Psoas muscle (tissue), 8 donors: Measurements from ENCODE around the gene MED22. TPM values are rescaled to one million over a fixed set of nuclear protein-coding genes. Genes with fewer than 3 reads are reported as not detected.
A peak's percentile ranks its signal among the peaks of the same experiment; 100 is the strongest.
"Not testable (repeated sequence)": the region's sequence is repeated elsewhere in the genome, so short reads cannot be mapped to it uniquely, and the experiment has no call there.

Experiments used
- ATAC-seq, 4 donors: fragments of 200-7000 bp; cut with Tn5 transposase; one replicate each; pipeline ENCODE4 v1.9.1; 2020; ENCODE audit warnings: moderate library complexity in 3 of 4, mild to moderate bottlenecking in 2 of 4
- DNase-seq, 2 donors: peaks; one replicate each; pipeline ENCODE4 v3.0.0-alpha.2; 2020
- H3K27ac ChIP-seq: fragments of 200-600 bp; one replicate; pipeline ENCODE4 v1.8.0; 2022
- H3K27me3 ChIP-seq, 3 donors: fragments of 200-600 bp in 1 of 3; one replicate each; pipeline versions ENCODE4 v1.6.1 to v1.8.0; 2013 to 2022; ENCODE audit warnings: low read length in 2 of 3, mild to moderate bottlenecking in 2 of 3, moderate library complexity in 1 of 3; ENCODE audit not compliant: insufficient read depth in 3 of 3
- H3K36me3 ChIP-seq, 2 donors: fragments of 200-600 bp in 1 of 2; one replicate each; pipeline versions ENCODE4 v1.6.1 to v1.8.0; 2013 to 2022; ENCODE audit warnings: low read depth in 1 of 2, mild to moderate bottlenecking in 1 of 2, moderate library complexity in 1 of 2; ENCODE audit not compliant: insufficient read depth in 1 of 2
- H3K4me1 ChIP-seq: fragments of 200-600 bp; one replicate; pipeline ENCODE4 v1.8.0; 2022
- H3K4me3 ChIP-seq: fragments of 200-600 bp; one replicate; pipeline ENCODE4 v1.8.0; 2022; ENCODE audit warnings: mild to moderate bottlenecking
- H3K9me3 ChIP-seq: fragments of 200-600 bp; one replicate; pipeline ENCODE4 v1.8.0; 2022
- WGBS, 3 donors: extraction: QIAGEN DNeasy Blood & Tissue Kit; methylation state at CpG; one replicate each; pipeline versions ENCODE4 v1.1.6 to v1.1.7; 2013; 5-methylcytosine and 5-hydroxymethylcytosine counted together
- intact Hi-C, 2 donors: fragments of 100-400 bp; cut with DNase I; formaldehyde crosslinking; loops; one replicate each; pipeline versions ENCODE4 v1.11.0 to v1.14.2; 2022
- polyA plus RNA-seq, 3 donors: library from polyadenylated mRNA; stranded (reverse); fragments of 200-250 nt; gene quantifications; one replicate each; pipeline ENCODE4 v1.2.3, GENCODE V29; 2013
- total RNA-seq, 4 donors: library from RNA; stranded (reverse); fragmentation: NEBNext Ultra II Directional in 2 of 4; extraction: Animal tissue kit (Norgen Biotek cat#: 25700) in 2 of 4; gene quantifications; one replicate each; pipeline versions ENCODE4 v1.2.1 to v1.2.4, GENCODE V29; 2021 to 2023
- TF ChIP-seq, protein P1 (sequence below): fragments of 200-600 bp; IDR thresholded peaks from one replicate; pipeline ENCODE4 v1.8.0; 2022; ENCODE audit warnings: antibody characterized with exemption
- donor health status: healthy with polysubstance abuse.
- donor health status: DM: no; HTN: no; CAD: no; lungs with moderate emphysema.
- donor health status: Bipolar disorder and iron deficiency.
- donor health status: healthy.
- donor health status: DM: yes; HTN: yes; CAD: no.
- donor health status: DM: no; HTN: no; CAD: no.
- donor health status: DM: no; HTN: no; CAD: no.
- donor health status: DM: yes; HTN: yes; CAD: no.

Gene MED22
- total and polyA plus RNA-seq, 7 donors, result 7.5 to 43.5 (median 14.4) TPM

DNA sequence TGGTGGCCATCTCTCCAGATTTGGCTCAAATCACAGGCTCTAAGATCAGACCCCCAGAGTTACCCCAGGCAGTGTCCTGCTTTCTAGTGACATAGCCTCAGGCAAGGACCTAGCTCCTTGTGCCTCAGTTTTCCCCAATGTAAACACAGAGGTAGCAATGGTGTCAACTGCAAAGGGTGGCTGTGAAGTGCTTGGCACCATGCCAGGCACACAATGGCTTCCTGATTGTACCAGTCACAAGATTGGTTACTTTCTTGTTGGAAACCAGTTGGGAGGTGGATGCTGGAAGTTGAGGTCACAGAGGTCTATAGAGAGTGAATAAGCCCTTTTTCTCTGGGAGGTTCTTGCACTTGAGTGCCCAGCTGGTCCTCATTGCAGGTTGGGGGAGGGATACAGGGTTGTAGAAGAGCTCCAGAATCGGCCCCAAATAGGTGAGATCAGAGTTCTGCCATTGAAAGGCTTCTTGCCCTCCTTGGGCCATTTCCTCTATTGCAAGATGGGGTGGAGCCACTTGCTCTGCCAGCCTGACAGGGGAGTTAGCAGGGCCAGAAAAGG, 30.6 kb upstream of the MED22 start:
- TF ChIP-seq, protein P1, sequence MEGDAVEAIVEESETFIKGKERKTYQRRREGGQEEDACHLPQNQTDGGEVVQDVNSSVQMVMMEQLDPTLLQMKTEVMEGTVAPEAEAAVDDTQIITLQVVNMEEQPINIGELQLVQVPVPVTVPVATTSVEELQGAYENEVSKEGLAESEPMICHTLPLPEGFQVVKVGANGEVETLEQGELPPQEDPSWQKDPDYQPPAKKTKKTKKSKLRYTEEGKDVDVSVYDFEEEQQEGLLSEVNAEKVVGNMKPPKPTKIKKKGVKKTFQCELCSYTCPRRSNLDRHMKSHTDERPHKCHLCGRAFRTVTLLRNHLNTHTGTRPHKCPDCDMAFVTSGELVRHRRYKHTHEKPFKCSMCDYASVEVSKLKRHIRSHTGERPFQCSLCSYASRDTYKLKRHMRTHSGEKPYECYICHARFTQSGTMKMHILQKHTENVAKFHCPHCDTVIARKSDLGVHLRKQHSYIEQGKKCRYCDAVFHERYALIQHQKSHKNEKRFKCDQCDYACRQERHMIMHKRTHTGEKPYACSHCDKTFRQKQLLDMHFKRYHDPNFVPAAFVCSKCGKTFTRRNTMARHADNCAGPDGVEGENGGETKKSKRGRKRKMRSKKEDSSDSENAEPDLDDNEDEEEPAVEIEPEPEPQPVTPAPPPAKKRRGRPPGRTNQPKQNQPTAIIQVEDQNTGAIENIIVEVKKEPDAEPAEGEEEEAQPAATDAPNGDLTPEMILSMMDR, result no peak
- Histone ChIP-seq H3K27me3 (no peaks in the 10 kb centered on the region), H3K9me3 (no peaks in the 10 kb centered on the region), H3K4me3 (no peak overlapping the region), H3K4me1 (peaks cover 19% of the 10 kb centered on the region), H3K27ac (no peak overlapping the region), H3K36me3 (no peaks in the 10 kb centered on the region)
- ATAC-seq, result no peak
- 73 to 87% (median 82%) methylated on average over 1 of the region's 1 CpG for WGBS, 3 donors
- intact Hi-C loops, result loop anchor here in 1 of 2 donors (5.0 kb wide), 1 partner anchor 41 kb away; the partner anchor contains the start of gene SURF6
- no peak for DNase-seq

DNA sequence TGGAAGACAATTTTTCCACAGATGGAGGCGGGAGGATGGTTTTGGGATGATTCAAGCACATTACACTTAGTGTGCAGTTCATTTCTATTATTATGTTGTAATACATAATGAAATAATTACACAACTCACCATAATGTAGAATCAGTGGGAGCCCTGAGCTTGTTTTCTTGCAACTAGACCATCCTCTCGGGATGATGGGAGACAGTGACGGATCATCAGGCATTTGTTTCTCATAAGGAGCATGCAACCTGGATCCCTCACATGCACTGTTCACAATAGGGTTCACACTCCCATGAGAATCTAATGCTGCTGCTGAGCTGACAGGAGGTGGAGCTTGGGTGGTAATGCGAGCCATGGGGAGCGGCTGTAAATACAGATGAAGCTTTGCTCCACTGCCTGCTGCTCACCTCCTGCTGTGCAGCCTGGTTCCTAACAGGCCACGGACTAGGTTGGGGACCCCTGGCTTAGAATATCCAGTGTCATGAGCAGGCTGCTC, 29.8 kb upstream of the MED22 start:
- Histone ChIP-seq H3K4me3 (no peak overlapping the region), H3K27ac (no peak overlapping the region), H3K9me3 (no peaks in the 10 kb centered on the region), H3K27me3 (no peaks in the 10 kb centered on the region), H3K4me1 (peaks cover 24% of the 10 kb centered on the region), H3K36me3 (no peaks in the 10 kb centered on the region)
- DNase-seq, result no peak
- ATAC-seq, result no peak
- intact Hi-C loops, result loop anchor here (2.0 to 5.0 kb wide), 2 partner anchors 27 to 40 kb away; partner anchors contain the start of gene SURF6 (in 1 of the 2)
- WGBS, 3 donors, result 58 to 75% (median 65%) methylated on average over 6 of the region's 6 CpGs
- TF ChIP-seq, protein P1, result no peak

DNA sequence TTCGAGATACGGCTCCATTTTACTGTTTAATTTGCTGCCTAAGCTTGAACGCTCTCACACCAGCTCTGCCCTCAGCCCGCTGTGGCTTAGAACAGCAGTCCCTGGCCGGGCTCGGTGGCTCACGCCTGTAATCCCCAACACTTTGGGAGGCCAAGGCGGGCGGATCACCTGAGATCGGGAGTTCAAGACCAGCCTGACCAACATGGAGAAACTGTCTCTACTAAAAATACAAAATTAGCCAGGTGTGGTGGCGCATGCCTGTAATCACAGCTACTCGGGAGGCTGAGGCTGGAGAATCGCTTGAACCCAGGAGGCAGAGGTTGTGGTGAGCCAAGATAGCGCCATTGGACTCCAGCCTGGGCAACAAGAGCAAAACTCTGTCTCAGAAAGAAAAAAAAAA, 29.3 kb upstream of the MED22 start:
- not testable (repeated sequence) for H3K27ac ChIP-seq, H3K27me3 ChIP-seq, ATAC-seq, H3K4me3 ChIP-seq, H3K9me3 ChIP-seq, H3K36me3 ChIP-seq, DNase-seq
- intact Hi-C loops, result loop anchor here (2.0 to 5.0 kb wide), 2 partner anchors 28 to 40 kb away; partner anchors contain the start of gene SURF6 (in 1 of the 2)
- H3K4me1 ChIP-seq, result peaks cover 29% of the 10 kb centered on the region
- 88 to 94% (median 89%) methylated on average over 14 of the region's 14 CpGs for WGBS, 3 donors

DNA sequence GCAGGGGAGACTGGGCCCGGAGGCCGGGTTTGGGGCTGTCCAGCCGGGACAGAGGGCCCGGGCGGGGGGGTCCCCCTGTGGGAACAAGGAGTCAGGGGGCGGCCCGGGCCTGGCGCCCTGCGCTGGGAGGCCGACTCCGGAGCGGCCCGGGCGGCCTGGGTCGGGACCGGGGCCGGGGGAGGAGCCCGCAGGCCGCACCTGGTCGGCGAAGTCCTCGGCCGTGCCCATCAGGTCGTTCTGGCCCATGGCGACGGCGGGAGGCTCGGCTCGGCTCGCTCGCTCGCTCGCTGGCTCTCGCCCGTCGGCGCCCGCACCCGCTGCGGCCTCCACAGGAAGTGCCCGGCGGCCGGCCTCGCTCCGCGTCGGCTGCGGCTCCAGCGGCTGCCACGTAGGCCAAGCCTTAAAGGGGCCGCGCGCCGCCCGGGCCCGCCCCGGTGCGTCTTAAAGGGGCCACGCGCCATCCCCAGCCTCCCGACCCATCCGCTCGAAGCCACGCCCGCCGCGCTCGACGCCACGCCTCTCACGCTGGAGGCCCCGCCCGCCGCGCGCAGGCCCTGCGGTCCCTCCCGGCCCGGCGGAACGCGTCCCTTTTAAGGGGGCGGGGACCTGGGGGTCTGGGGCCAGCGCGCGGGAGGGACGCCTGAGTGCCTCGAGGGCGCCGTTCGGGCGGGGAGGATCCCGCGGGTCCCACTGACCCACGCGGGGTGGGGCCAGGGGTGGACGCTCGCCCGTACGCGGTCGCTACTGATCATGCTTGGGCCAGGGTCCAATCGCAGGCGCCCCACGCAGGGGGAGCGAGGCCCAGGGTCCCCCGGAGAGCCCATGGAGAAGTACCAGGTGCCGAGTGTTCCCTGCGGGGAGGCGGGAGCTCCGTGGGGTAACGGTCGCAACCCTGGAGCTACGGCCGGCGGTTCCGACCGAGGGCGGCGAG, 28.1 kb upstream of the MED22 start, which contains the start of the genes STKLD1 and SURF4:
STKLD1 (plus strand) TSS at position 643 of the 931 bp plus-strand sequence; CDS start at position 751, 108 bp downstream.
SURF4 (minus strand) TSS at position 337 of the 931 bp plus-strand sequence; CDS start at position 246, 91 bp downstream.
- Histone ChIP-seq H3K4me3 (peak within 1 kb of the TSS; percentile 100), H3K36me3 (peaks cover 0 to 3% of the 10 kb centered on the region in 2 donors), H3K27ac (peak within 1 kb of the TSS; percentile 97), H3K27me3 (no peaks in the 10 kb centered on the region), H3K4me1 (peaks cover 41% of the 10 kb centered on the region), H3K9me3 (no peaks in the 10 kb centered on the region)
- peak; percentile 96 to 98 for DNase-seq
- TF ChIP-seq, protein P1, result no peak
- intact Hi-C loops, result loop anchor here (2.0 to 5.0 kb wide), 3 partner anchors 23 to 39 kb away; partner anchors contain the start of gene SURF6 (in 1 of the 2)
- WGBS, 3 donors, result 0 to 1% (median 0%) methylated on average over 50 to 120 of the region's 120 CpGs
- ATAC-seq, result peak; percentile 96 to 98 (median 98)
